ENCODE measurements around the gene STARD13.

STARD13 gene

DNA sequence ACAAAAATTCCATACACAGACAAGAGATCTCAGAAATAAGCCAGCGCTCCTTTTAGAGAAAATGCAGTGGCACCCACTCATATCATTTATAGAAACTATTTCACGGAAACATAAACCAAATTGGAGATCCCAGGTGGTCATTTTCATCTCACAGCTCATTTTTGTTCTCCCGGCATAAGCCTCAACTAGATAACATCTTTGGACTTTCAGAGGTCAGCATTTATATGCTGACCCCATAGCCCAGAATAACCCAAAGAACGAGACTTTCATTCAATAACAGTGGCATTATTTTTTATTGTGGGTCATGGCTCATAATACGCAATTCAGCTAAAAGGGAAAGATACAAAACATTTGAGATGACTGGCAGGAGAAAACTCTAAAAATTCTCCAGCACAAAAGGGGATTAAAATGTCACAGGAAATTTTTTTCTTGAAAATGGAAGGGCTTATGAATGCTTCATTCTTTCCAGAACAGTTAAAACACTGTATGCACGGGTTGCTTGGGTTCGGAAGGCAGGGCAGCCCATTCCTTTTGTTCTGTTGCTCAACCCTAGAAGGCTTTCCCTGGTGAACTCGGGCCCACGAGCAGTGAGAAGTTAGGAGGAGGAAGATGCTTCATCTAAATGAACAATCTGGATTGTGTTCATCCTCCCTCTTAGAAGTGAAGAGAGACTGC, 24.0 kb downstream of the STARD13 start:
- TF ChIP-seq, protein P1, sequence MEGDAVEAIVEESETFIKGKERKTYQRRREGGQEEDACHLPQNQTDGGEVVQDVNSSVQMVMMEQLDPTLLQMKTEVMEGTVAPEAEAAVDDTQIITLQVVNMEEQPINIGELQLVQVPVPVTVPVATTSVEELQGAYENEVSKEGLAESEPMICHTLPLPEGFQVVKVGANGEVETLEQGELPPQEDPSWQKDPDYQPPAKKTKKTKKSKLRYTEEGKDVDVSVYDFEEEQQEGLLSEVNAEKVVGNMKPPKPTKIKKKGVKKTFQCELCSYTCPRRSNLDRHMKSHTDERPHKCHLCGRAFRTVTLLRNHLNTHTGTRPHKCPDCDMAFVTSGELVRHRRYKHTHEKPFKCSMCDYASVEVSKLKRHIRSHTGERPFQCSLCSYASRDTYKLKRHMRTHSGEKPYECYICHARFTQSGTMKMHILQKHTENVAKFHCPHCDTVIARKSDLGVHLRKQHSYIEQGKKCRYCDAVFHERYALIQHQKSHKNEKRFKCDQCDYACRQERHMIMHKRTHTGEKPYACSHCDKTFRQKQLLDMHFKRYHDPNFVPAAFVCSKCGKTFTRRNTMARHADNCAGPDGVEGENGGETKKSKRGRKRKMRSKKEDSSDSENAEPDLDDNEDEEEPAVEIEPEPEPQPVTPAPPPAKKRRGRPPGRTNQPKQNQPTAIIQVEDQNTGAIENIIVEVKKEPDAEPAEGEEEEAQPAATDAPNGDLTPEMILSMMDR (IDR thresholded peaks at IDR 0.05; ENCODE audit: borderline replicate concordance, control extremely low read depth, extremely low read depth, insufficient read depth, missing control alignments): no peak
- in situ Hi-C loops (cut with MboI; ENCODE audit: low sequenced_read_pairs, unreplicated experiment): no loop called here
- no peak for DNase-seq (ENCODE audit: low spot score)

DNA sequence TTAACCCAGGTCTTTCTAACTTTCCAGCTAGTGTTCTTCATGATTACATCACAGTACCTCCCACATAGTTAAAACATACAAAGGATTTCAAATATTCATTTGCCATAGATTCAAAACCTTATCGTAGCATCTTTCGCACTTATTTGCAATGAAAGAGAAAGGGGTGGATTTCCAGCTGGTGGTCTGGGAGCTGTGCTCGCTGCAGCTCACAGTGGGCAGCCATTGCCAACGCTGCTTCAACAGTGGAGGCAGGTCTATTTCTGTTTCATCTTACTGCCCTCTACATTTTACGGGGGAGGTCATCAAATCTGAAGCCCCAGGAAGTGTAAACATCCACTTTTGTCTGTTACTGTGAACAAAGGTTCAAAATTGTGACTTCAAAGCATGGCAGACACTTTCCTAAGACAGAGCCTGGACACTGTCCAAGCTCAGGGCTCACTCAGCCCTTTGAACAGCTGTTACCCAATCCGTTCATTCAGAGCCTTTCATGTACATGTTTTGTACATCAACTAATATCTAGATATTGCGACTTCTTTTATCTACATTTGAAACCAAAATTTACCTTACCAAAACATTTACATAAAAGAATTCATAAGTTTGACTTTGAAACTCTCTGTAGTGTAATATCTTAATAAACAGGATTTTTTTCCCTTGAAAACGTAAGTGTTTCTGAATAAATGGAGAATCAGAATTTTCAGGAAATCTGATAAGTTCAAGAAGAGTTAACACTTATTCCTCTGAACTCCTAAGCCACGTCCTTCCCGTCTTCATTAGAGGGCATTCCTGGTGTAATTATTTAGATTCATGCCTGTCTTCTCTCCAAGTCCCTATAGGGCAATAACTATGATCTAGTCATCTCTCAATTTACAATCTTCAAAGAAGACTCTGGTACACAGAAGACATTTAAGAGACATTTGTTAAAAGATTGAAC, 25.1 kb downstream of the STARD13 start:
- in situ Hi-C loops (cut with MboI; ENCODE audit: low sequenced_read_pairs, unreplicated experiment): no loop called here

DNA sequence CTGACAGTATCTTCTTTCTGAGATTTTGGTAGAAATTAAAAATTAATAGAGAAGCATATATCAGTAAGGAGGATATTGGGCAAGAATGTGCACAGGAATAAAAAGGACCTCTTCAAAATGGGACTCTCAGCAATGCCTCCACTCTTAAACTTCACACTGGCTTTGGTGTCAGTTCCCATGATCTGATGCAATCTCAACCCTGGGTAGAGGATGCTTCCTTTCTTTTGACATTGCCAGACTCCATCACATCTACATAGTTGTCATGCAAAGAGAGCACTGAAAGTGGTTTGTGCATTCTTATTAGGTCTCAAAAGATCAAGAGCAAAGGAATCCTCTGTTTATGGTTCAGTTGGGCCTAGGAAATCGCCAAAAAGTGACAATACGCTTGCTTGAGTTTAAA, 26.3 kb downstream of the STARD13 start:
- TF ChIP-seq, protein P1 (IDR thresholded peaks at IDR 0.05; ENCODE audit: borderline replicate concordance, control extremely low read depth, extremely low read depth, insufficient read depth, missing control alignments): no peak
- in situ Hi-C loops (cut with MboI; ENCODE audit: low sequenced_read_pairs, unreplicated experiment): no loop called here

More for the DNA sequence above, 25.1 kb downstream of the STARD13 start:
- no peak for DNase-seq (ENCODE audit: low spot score)
- TF ChIP-seq, protein P1 (IDR thresholded peaks at IDR 0.05; ENCODE audit: borderline replicate concordance, control extremely low read depth, extremely low read depth, insufficient read depth, missing control alignments): no peak

DNA sequence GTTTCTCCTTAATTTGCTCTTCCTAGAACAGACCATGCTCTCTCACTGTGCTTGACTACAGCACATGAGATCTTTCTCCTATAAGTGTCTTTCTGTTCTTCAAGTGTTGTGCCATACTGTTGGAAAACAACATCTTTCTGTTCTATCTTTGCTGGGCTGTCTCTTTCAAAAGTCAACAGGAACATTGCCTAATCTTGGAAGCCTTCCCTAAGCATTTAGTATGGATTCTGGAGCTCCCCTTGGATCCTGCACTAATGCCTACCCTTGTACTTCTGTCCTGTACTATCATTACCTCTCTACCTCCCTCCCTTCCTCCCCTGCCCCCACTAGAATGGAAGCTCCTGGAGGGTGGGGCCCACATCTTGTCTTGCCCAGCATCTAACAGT, 26.8 kb downstream of the STARD13 start:
- in situ Hi-C loops (cut with MboI; ENCODE audit: low sequenced_read_pairs, unreplicated experiment): no loop called here
- TF ChIP-seq, protein P1 (IDR thresholded peaks at IDR 0.05; ENCODE audit: borderline replicate concordance, control extremely low read depth, extremely low read depth, insufficient read depth, missing control alignments): no peak
- DNase-seq (ENCODE audit: low spot score): no peak

More for the DNA sequence above, 26.3 kb downstream of the STARD13 start:
- DNase-seq (ENCODE audit: low spot score): no peak

GRCh38 chr13:33257841-33258807, 27.4 kb downstream of the STARD13 start:
- TF ChIP-seq, protein P1 (IDR thresholded peaks at IDR 0.05; ENCODE audit: borderline replicate concordance, control extremely low read depth, extremely low read depth, insufficient read depth, missing control alignments): no peak
- in situ Hi-C loops (cut with MboI; ENCODE audit: low sequenced_read_pairs, unreplicated experiment): no loop called here
- no peak for DNase-seq (ENCODE audit: low spot score)

Data from GM13976 (cell line).